HepG2 (cell line): ENCODE measurements around the gene LOC128125822.

ENCODE experiments used
- ADNP ChIP-seq: sonication (generic); formaldehyde crosslinking; IDR thresholded peaks from 2 replicates; pipeline ENCODE4 v1.4.0; 2020; ENCODE audit warnings: missing genetic modification reagents
- BCL6 ChIP-seq: IDR thresholded peaks from 2 replicates; pipeline ENCODE4 v1.6.1; 2016; ENCODE audit warnings: missing genetic modification reagents, missing compliant biosample characterization
- CBX1 ChIP-seq: IDR thresholded peaks from one replicate; pipeline ENCODE4 v1.6.1; 2016; ENCODE audit warnings: antibody characterized with exemption, low read depth
- FOSL1 ChIP-seq: sonication (generic); formaldehyde crosslinking; IDR thresholded peaks from 2 replicates; pipeline ENCODE4 v1.9.0; 2021; ENCODE audit warnings: missing genetic modification reagents, borderline replicate concordance
- FOXJ3 ChIP-seq: sonication (generic); formaldehyde crosslinking; IDR thresholded peaks from 2 replicates; pipeline ENCODE4 v1.4.0; 2020; ENCODE audit warnings: missing genetic modification reagents, mild to moderate bottlenecking, borderline replicate concordance
- FOXP4 ChIP-seq: sonication (generic); formaldehyde crosslinking; IDR thresholded peaks from 2 replicates; pipeline ENCODE4 v1.4.0; 2020; ENCODE audit warnings: missing genetic modification reagents
- HIVEP1 ChIP-seq: sonication (generic); formaldehyde crosslinking; IDR thresholded peaks from 2 replicates; pipeline ENCODE4 v1.4.0; 2020; ENCODE audit warnings: mild to moderate bottlenecking, missing genetic modification reagents
- HOXA3 ChIP-seq: sonication (generic); formaldehyde crosslinking; IDR thresholded peaks from 2 replicates; pipeline ENCODE4 v1.5.0; 2020; ENCODE audit warnings: missing genetic modification reagents
- IKZF1 ChIP-seq: fragments of 450-650 bp; IDR thresholded peaks from 2 replicates; pipeline ENCODE4 v1.7.1; 2016
- ISX ChIP-seq: sonication (generic); formaldehyde crosslinking; conservative IDR thresholded peaks from 2 replicates; pipeline ENCODE4 v1.5.0; 2020; ENCODE audit warnings: missing genetic modification reagents
- KLF16 ChIP-seq, 2 experiments: sonication (generic) in 1 of 2; formaldehyde crosslinking in 1 of 2; IDR thresholded peaks; 2 replicates each; pipeline versions ENCODE4 v1.6.1 to v1.8.0; 2016 to 2023; ENCODE audit warnings: missing genetic modification reagents in 2 of 2, missing compliant biosample characterization in 1 of 2
- NR2F2 ChIP-seq: IDR thresholded peaks from 2 replicates; pipeline ENCODE4 v1.6.1; 2012; ENCODE audit warnings: low read depth, inconsistent platforms, borderline replicate concordance
- PHF8 ChIP-seq: sonication (generic); formaldehyde crosslinking; IDR thresholded peaks from 2 replicates; pipeline ENCODE4 v1.5.0; 2020; ENCODE audit warnings: missing genetic modification reagents
- POGZ ChIP-seq: sonication (generic); formaldehyde crosslinking; IDR thresholded peaks from 2 replicates; pipeline ENCODE4 v1.4.0; 2020; ENCODE audit warnings: mild to moderate bottlenecking, missing genetic modification reagents
- TMF1 ChIP-seq: sonication (generic); formaldehyde crosslinking; IDR thresholded peaks from 2 replicates; pipeline ENCODE4 v1.8.1; 2022; ENCODE audit warnings: low read depth, missing genetic modification reagents
- ZNF354B ChIP-seq: sonication (generic); formaldehyde crosslinking; IDR thresholded peaks from 2 replicates; pipeline ENCODE4 v1.8.0; 2022; ENCODE audit warnings: mild to moderate bottlenecking, missing genetic modification reagents
- ZNF414 ChIP-seq: sonication (generic); formaldehyde crosslinking; IDR thresholded peaks from 2 replicates; pipeline ENCODE4 v1.5.0; 2020; ENCODE audit warnings: missing genetic modification reagents
- ZNF431 ChIP-seq: sonication (generic); formaldehyde crosslinking; IDR thresholded peaks from 2 replicates; pipeline ENCODE4 v1.9.0; 2022; ENCODE audit warnings: missing genetic modification reagents, low read depth, mild to moderate bottlenecking, borderline replicate concordance
- ZNF670 ChIP-seq: sonication (generic); formaldehyde crosslinking; IDR thresholded peaks from 2 replicates; pipeline ENCODE4 v1.8.0; 2022; ENCODE audit warnings: mild to moderate bottlenecking, missing genetic modification reagents, borderline replicate concordance
- ZNF816 ChIP-seq: sonication (generic); formaldehyde crosslinking; IDR thresholded peaks from 2 replicates; pipeline ENCODE4 v1.8.0; 2022; ENCODE audit warnings: missing genetic modification reagents, mild to moderate bottlenecking, borderline replicate concordance
- TF ChIP-seq, protein P1 (sequence below): fragments of 450-650 bp; IDR thresholded peaks from 2 replicates; pipeline ENCODE4 v1.6.1; 2017
- TF ChIP-seq, protein P2 (sequence below): sonication (generic); formaldehyde crosslinking; IDR thresholded peaks from 2 replicates; pipeline ENCODE4 v1.5.0; 2020; ENCODE audit warnings: mild to moderate bottlenecking, missing genetic modification reagents
- TF ChIP-seq, protein P3 (sequence below): sonication (generic); formaldehyde crosslinking; IDR thresholded peaks from 2 replicates; pipeline ENCODE4 v1.4.0; 2020; ENCODE audit warnings: missing genetic modification reagents

Gene LOC128125822

GRCh38 chr6:63589952-63590411, 17.7 kb downstream of the LOC128125822 start (continued):
- TF ChIP-seq ZNF431 (no peak; the same call in 1 of the 2 replicates), POGZ (CRISPR knock-in tag) (peak; percentile 89), FOSL1 (CRISPR knock-in tag) (no peak), ZNF816 (no peak), ZNF670 (CRISPR knock-in tag) (0 out of 2 replicates have a peak, but pooled peaks have one; percentile 73), KLF16 (CRISPR knock-in tag; IDR thresholded peaks at IDR 0.05) (peak in 1 of 2 experiments; percentile 88; a peak in 2 of 4 replicates), NR2F2 (no peak), ZNF414 (no peak; the same call in 1 of the 2 replicates), ZNF354B (no peak), PHF8 (CRISPR knock-in tag) (no peak), HOXA3 (peak; percentile 51; the same call in 1 of the 2 replicates), HIVEP1 (CRISPR knock-in tag) (no peak), IKZF1 (no peak), CBX1 (no peak), BCL6 (CRISPR knock-in tag) (peak; percentile 66), ADNP (CRISPR knock-in tag) (no peak), FOXP4 (CRISPR knock-in tag) (peak; percentile 94), FOXJ3 (CRISPR knock-in tag) (peak; percentile 66; the same call in 1 of the 2 replicates), ISX (CRISPR knock-in tag) (no peak), TMF1 (CRISPR knock-in tag) (no peak)
- TF ChIP-seq, protein P1, sequence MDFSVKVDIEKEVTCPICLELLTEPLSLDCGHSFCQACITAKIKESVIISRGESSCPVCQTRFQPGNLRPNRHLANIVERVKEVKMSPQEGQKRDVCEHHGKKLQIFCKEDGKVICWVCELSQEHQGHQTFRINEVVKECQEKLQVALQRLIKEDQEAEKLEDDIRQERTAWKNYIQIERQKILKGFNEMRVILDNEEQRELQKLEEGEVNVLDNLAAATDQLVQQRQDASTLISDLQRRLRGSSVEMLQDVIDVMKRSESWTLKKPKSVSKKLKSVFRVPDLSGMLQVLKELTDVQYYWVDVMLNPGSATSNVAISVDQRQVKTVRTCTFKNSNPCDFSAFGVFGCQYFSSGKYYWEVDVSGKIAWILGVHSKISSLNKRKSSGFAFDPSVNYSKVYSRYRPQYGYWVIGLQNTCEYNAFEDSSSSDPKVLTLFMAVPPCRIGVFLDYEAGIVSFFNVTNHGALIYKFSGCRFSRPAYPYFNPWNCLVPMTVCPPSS = no peak
- TF ChIP-seq, protein P2, sequence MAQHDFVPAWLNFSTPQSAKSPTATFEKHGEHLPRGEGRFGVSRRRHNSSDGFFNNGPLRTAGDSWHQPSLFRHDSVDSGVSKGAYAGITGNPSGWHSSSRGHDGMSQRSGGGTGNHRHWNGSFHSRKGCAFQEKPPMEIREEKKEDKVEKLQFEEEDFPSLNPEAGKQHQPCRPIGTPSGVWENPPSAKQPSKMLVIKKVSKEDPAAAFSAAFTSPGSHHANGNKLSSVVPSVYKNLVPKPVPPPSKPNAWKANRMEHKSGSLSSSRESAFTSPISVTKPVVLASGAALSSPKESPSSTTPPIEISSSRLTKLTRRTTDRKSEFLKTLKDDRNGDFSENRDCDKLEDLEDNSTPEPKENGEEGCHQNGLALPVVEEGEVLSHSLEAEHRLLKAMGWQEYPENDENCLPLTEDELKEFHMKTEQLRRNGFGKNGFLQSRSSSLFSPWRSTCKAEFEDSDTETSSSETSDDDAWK = no peak
- TF ChIP-seq, protein P3, sequence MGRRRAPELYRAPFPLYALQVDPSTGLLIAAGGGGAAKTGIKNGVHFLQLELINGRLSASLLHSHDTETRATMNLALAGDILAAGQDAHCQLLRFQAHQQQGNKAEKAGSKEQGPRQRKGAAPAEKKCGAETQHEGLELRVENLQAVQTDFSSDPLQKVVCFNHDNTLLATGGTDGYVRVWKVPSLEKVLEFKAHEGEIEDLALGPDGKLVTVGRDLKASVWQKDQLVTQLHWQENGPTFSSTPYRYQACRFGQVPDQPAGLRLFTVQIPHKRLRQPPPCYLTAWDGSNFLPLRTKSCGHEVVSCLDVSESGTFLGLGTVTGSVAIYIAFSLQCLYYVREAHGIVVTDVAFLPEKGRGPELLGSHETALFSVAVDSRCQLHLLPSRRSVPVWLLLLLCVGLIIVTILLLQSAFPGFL (CRISPR knock-in tag) = no peak
